ENCODE data around the gene MAPKAP1. TPM values are rescaled to one million over a fixed set of nuclear protein-coding genes. Genes with fewer than 3 reads are reported as not detected.

Gene MAPKAP1
- total RNA-seq, 1 donor from 2014 or later: 82.5 TPM

DNA sequence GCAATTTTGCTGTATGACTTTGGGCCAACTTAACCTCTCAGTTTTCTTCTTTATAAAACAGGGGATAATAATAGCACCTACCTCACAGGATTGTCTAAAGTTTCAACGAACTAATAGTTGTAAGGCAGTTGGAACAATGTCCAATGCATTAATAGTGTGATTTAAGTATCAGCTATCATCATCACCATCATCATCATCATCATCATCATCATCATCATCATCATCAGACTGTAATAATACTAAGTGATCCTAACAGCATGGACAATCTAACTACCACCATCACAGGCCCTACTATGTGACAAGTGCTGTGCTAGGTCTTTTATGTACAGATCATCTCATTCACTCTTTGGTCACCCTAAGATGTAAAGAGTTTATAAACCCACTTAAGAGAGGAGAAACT is 196.0 kb downstream of the MAPKAP1 start:
- DNase-seq: no peak

DNA sequence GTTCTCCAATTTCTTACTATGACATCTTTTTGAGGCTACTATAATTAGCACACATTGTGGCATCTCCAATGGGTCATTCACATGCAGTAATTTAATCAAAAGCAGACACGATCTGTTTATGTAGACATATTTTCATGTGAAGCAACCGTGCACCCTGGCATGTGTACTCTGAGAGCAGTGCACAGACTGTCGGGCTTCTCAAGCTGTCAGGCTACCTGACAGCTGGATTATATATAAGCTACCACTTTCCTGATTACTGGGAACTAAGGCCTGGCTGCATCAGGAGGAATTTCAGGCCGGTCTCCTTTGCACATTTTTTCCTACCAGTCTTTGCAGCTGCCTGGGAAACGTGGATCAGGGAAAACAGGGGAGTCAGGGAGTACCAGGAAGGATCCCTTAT is 197.5 kb downstream of the MAPKAP1 start:
- DNase-seq: no peak

DNA sequence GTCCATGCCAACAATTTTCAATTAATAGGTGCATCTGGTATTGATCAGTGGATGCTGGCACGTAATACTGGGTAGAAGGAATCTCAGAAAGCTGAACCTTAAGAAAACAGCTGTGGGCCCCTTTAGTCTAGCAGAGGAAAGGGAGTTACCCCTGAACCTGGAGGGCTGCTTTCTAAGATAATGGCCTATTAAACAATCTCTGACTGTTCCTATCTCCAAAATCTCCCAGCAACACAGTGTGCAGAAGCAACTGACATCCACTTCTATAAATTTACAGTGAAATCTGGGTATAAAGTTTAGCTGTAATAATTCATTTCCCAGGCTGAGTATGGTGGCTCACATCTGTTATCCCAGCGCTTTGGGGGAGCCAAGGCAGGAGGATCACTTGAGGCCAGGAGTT is 198.8 kb downstream of the MAPKAP1 start:
- DNase-seq: no peak

DNA sequence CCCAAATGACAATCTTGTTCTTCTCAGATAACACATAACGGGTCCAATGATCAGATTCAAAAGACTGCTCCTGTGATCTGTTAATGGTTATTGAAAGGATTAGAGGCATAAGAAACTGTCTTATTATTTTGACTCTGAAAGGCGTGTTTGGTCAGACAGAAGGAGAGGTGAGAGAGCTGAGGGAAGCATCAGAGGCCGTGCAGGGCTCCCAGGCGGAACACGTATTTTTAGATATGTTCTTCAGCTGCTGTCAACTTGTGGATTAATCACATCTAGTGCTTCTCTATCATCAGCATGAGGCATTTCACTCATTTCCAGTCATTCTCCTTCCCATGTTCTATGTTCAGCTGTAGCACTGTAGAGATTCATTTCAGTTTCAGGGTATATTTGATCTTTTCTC is 199.8 kb downstream of the MAPKAP1 start:
- no peak for DNase-seq

DNA sequence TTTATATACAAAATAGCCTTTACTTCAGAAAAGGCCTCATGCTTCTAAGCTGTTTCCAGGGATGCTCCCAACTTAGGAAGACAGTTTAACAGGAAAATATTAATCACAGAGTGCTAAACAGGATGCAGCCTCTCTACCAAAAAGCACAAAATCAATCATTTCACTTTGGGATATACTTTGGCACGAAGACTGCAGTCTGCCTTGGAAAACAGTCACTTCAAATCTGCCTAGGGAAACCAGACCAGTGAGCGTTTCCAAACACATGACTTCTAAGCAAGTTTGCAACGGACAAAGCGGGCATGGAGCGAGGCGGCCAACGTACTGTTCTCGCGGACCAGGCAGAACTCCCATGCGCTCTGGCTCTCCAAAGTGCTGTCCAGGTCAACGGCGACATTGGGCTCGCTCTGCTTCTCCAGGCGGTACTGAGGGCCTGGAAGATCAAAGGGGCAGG is 201.0 kb downstream of the MAPKAP1 start:
- no peak for DNase-seq

DNA sequence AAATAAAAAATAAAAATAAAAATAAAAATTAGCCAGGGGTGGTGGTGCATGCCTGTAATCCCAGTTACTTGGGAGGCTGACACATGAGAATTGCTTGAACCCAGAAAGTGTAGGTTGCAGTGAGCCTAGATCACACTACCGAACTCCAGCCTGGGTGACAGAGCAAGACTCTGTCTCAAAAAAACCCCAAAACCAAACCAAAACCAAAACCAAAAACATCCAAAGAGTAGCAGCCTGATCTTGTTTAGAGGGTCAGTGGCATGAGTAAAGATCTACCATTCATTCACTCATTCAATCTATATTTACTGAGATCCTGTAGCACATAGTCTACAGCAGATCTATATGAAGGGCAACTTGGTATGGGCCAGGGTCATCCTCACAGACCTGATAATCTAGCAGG is 202.4 kb downstream of the MAPKAP1 start:
- no peak for DNase-seq

DNA sequence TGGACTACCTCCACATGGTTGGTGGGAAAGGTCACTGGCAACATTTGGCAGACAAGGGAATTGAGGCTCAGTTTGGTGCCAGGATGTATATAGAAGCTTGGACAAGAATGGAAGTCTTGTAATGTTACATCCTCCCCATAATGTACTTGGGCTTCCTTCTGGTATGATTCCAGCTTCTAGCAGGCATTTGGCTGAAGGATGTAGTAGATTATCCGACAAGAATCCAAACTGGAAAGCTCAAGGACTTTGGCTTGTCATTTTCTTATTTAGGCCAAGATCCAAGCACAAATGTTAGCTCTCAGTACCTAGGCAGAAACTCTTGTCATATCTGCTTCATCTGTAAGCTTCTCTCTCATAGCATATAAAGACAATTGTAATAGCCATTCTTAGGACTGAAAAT is 209.1 kb downstream of the MAPKAP1 start:
- DNase-seq: no peak

DNA sequence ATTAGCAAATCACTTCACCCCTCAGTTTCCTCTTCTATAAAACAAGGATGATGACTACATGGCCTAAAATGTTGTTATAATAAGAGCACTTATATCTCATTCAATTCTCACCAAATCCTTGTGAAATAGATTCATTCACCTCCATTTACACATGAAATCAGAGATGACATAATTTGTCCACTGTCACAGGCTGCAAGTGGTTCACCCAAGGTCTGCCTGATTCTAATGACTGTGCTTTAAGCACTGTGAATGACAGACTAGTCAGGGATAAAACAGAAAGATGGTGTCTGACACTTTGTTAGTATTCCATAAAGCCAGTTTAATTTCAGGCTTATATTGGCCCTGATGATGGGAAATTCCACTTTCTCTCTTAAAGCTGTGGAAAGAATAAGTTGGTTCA is 209.5 kb downstream of the MAPKAP1 start:
- no peak for DNase-seq

DNA sequence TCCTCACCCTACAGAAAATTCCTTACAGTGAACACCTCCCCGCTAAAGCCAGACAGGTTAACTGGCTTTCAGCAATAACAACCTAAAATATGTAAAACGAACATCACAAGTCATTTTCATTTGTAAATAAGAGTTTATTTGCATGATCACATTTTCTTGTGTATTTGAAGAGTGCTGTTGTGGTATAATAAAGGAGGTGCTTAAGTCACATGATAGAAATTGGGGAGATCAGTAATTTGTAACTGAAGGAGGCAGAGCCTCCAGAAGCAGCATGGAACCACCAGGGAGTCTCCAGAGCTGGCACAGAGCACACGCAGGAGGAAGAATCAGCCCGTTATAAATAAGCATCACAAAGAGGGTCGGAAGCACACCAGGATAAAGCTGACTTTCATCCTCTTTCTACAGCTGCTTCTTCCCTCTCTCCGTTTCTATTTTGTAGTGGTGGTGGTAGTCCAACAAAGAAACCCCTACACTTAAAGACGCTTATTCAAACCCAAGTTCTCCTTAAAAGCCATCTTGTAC is 210.6 kb downstream of the MAPKAP1 start:
- no peak for DNase-seq

DNA sequence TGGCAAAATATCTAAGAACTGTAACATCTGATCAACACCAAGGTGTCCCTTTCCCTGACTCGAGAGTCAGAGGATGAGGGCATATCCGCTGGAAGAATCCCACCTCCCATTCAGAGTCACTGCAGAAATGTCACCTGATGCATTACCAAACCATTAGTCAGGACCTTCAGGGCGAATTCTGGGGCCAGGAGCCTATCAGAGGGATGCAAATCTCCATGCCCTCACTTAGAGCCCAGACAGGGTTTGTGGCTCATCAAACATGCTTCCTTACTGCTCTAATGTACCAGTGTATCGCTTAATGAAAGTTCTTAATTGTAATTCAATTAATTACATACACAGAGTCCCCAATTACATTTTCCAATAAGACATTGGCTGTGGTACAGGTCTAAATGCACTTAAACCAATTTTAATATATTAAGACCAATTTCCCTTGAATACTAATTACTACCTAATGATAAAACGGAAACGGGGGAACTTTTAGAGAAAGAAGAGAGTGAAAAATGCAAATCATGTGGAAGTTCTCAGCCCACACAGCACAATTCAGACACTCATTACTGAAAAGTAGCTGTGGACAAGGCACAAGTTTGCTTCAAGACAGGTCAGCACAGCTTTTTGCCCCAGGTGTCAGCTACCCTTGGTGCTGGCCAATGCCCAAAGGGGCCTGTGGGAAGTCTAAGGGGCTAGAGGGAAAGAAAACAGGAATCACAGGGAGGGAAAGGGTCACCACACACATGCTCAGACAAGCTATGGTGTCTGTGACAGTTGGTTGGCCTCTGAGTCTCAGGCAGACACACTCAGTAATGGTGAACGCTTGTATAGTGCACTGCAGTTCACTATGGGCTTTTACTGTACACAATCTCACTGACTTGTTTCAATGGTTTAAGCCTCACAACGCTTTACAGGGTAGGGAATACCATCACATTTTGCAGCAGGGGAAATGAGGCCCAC is 211.6 kb downstream of the MAPKAP1 start:
- DNase-seq: no peak

DNA sequence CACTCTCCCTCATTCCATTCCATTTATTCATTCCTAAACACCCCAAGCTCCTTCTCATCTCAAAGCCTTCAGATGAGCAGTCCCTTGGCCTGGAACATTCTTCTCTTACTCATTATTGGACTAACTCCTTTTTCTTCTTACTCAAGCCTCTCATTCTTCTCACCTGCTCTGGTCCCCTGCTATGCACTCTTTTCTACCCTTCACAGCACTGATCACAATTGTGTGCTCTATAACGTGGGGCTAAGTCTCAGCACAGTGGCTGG is 212.4 kb downstream of the MAPKAP1 start:
- no peak for DNase-seq

DNA sequence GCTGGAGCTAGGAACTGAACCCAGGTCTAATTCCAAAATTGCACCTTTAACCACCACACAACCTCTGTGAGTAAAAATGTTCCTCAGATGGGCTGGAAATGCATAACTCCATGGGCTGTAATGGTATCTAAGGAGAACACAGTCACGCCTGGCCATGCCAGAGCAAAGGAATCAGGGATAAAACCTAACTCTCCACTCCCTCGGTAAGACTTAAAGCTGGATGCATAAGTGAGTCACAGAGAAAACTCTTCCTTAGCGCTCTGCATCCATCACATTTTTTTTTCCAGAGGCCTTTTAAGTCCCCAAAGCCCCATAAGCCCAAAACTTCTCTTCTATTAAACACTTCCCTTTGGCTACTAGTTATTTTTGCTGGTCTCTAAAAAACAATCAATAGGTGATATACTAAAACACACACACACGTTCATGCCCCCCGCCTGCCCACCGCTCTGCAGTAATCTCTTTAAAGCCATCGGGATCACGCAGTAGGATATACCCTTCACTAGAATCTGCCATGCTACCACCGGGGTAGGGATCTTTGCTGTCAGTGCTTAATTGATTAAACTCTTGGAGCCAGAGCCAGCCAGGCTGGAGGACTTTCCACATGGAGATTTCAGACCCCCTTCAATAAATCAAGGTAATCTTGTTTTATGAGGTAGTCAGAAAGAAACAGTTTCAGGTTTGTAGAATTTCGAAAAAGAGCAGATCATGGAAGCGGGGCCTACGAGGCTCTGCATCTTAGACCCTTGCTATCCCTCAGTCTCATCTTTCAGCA is 212.9 kb downstream of the MAPKAP1 start:
- no peak for DNase-seq

DNA sequence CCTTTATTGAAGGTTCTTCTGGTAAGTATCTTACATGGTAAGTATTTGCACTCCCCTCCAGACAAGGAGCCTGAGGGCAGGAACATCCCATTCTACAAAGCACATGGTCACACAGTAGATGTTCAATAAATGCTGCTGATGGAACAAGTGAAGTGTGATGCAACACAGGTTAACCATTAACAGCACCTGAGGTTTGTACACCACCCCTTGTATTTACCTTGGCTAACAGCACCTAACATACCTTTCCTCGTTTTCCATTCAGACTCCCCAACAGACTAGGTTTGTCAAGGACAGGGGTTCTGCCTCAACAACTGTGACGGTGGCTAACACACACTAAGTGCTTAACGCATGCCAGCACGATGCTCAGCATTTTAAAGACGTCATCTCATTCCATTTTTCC is 213.6 kb downstream of the MAPKAP1 start:
- no peak for DNase-seq

DNA sequence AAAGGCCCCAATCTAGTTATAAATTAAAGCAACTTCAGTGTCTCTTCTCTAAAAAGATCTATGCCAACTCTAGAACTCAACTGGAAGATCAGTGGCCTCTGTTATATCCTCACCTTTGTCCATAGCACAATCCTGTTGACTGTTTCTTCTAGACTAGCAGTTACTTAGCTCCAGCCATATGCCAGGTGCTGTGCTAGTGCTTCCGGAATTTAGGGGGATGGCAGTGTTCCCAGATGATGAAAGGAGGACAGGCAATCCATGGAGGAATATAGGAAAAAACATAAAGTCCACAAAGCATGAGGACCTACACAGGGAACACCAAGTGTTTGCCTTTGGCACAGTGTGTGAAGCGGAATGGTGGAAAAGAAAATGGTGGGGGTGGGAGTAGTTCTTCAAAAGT is 214.3 kb downstream of the MAPKAP1 start:
- DNase-seq: no peak

DNA sequence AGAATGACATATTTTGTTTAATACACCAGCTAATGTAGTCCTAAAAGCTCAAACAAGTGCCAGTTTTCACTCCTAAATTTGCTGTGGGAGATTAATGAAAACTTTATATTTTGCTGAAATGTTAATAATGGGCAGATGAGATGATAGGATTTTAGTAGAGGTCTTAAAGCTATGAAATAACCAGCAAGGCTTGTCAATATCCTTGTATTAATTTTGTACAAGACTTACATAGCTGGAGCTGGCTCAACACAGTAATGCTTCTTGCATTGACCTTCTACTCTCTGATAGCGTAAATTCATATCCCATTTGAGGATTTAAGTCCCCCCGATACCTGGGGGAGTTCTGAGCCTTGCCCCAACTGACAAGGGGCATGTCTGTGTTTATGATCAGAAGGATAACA is 219.2 kb downstream of the MAPKAP1 start:
- no peak for DNase-seq

DNA sequence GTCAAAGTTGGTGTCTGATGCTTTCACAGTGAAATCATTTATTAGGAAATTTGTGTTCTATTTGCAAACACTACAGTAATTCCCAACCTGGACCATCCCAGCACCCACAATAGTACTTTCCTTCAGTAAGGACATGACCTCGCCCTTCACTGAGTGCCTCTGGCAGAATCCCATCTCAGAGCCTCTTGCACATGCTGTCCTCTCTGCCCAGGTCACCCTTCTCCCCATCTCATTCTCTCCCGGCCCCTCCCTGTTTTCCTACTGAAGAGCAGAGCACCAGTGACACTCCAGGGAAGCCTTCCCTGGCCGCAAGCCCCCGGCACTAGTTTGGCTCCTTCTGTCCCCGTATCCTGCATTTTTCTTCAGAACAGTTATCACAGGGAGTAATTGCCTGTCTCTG is 220.4 kb downstream of the MAPKAP1 start:
- no peak for DNase-seq

DNA sequence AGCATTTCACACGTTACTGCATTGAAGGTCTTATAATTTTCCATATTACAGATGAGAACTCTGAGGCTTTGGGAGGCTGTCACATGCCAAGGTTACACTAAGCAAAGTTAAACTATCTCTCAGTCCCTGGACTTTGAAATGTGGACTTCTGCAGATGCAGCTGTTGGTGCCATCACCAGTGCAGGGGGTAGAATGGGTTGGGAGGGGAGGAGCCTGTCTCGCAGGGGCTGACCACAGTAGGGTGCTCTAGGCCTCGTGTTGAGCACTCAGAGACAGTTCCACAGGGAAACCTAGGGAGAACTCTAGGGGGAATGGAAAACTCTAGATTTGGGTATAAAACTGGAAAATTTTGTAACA is 220.9 kb downstream of the MAPKAP1 start:
- DNase-seq: no peak

DNA sequence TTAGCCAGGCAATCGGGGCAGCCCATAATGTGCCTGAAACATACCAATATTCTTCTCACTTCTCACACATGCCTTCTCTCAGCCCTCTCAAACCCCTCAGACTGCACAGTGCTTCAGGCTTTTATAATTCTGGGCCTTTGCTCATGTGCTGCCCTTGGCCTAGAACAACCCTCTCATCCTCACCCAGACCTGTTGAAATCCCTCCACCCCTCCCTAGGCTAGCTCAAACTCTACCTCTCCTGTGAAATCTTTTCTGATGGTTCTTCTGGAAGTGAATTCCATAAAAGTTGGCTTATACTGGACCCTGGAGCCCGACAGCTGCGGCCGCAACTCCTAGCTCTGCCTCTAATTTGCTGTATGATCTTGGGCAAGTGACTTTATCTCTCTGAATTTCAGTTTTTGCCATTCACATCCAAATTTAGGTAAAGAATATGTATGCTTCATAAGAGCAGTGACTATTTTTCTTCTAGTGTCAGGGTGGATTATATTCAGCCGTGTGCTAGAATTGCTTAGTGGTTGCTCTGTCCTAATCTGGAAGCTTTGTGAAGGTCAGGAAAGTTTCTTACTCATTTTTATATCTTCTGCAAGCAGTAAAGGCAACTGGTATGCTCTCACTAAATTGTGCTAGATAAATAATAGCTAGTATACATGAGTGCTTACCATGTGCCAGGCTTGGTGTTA is 221.4 kb downstream of the MAPKAP1 start:
- DNase-seq: no peak

DNA sequence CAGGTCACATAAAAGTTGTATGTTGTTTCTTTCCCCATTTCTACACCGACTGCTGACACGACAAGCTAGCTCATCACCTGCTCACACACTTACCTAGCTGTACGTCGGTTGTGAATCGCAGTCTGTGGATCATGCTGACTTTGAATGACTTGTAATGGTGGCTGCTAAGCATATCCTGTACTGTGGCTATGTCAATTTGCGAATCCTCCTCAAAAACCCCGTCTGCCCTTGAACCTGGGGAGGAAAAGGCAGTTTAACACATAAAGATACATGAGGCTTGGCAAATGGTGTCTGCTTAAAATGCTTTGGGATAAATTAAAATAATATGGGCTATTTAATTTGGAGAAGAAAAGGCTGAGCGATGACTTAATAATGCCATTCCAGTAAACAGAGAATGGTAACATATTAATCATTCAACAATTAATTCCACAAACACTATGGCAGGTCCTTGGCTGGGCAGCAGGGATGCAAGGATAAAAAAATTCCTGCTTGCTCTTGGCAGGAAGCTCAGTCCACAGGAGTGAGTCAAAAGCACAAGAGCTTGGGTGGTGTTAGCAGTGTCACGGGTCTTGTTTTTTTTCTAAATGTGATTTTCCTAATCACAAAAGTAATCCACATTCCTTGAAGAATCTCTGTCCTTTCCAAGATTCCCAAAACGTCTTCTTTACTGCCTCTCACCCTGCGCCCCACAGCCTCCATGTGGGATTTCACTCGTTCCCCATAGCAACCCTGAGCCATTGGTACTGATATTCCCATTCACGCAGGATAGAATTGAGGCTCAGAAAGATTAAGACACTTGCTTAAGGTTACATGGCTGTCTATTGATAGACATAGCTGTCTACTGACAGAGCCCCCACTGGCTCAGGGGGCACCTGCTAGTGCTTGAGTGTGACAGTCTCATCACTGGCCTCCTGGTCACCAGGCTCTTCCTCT is 222.4 kb downstream of the MAPKAP1 start:
- DNase-seq: peak; percentile 41

DNA sequence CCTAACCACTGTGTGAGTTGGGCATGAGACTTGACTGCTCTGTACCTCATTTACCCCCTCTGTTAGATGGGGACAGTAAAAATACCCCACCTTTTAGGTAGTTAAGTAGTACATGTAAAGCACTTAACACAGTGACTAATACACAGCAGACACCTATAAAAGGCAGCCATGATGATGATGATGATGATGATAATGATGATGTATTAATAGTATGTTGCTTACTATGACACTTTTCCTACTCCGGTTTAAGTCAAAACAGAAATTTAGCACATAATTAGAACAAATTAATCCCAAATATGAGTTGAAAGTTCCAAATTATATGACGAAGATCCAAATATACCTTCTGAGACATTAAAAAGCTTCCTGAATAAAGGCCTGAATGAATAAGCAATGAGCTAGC is 223.3 kb downstream of the MAPKAP1 start:
- DNase-seq: no peak

DNA sequence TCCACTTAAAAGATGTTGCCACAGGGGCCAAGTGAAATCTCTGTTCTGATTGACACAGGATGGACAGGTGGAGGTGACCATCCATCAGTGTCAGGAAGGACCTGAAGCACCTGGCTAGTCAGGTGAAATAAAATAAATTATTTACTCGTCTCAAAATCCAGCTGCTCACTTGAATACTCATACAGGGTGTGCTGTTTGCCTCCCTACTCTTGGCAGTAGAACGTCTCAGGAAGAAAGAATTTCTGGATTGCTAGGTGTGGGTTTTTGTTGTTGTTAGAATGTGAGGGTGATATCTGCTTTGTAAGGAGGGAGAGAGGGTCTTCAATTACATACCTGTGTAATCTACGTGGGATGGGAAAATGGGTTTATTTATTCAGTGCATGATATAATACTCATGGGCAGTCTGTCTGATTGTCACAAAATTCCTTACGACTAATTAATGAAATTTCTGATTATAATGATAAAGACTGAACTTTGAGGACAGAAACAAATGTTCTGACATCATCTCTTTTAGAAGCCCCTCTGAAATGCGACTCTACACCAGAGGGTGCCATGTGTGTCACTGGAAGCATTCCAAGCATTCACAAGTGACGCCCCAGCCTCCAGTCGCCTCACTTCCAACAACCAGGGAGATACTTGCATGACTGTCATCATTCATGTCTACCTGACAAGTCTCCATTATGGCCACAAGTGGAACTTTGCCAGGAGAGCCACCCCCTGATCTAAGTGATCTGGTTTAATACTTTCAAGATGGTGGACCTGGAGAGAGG is 227.0 kb downstream of the MAPKAP1 start:
- DNase-seq: no peak
